GM21526 (cell line): ENCODE data around the gene MAN1A1.
A peak's percentile ranks its signal among the peaks of the same experiment; 100 is the strongest.
"Not testable (repeated sequence)": the region's sequence is repeated elsewhere in the genome, so short reads cannot be mapped to it uniquely, and the experiment has no call there.

Experiments used
- ATAC-seq: cut with Tn5 transposase; IDR thresholded peaks from one replicate; pipeline ENCODE4 v1.9.1; 2021; ENCODE audit warnings: moderate library complexity; ENCODE audit not compliant: unreplicated experiment, low FRiP score

MAN1A1 gene

GRCh38 chr6:119179062-119179461, 170.5 kb downstream of the MAN1A1 start:
- ATAC-seq: no peak

GRCh38 chr6:119176445-119176844, 173.1 kb downstream of the MAN1A1 start:
- no peak for ATAC-seq

- ATAC-seq: no peak
These were observed 174.4 kb downstream of the MAN1A1 start for GRCh38 chr6:119174879-119175817.

GRCh38 chr6:119174085-119174445, 175.5 kb downstream of the MAN1A1 start:
- ATAC-seq: no peak

- ATAC-seq: no peak
These were observed 176.1 kb downstream of the MAN1A1 start for GRCh38 chr6:119173249-119174084.

GRCh38 chr6:119172824-119173223, 176.7 kb downstream of the MAN1A1 start:
- ATAC-seq: no peak

GRCh38 chr6:119171864-119172588, 177.5 kb downstream of the MAN1A1 start:
- no peak for ATAC-seq

- ATAC-seq: no peak
These were observed 178.3 kb downstream of the MAN1A1 start for GRCh38 chr6:119171088-119171841.

GRCh38 chr6:119170447-119171087, 179.0 kb downstream of the MAN1A1 start:
- no peak for ATAC-seq

GRCh38 chr6:119170103-119170446, 179.5 kb downstream of the MAN1A1 start:
- ATAC-seq: no peak

- ATAC-seq: not testable (repeated sequence)
These were observed 180.2 kb downstream of the MAN1A1 start for GRCh38 chr6:119169355-119169754.

GRCh38 chr6:119166024-119166784, 183.4 kb downstream of the MAN1A1 start:
- no peak for ATAC-seq

GRCh38 chr6:119163006-119163405, 186.6 kb downstream of the MAN1A1 start:
- no peak for ATAC-seq

GRCh38 chr6:119162134-119162775, 187.3 kb downstream of the MAN1A1 start:
- peak; percentile 80 for ATAC-seq

- ATAC-seq: no peak
These were observed 188.1 kb downstream of the MAN1A1 start for GRCh38 chr6:119161438-119161837.

GRCh38 chr6:119160911-119161310, 188.7 kb downstream of the MAN1A1 start:
- no peak for ATAC-seq

GRCh38 chr6:119158057-119158848, 191.3 kb downstream of the MAN1A1 start:
- ATAC-seq: no peak

GRCh38 chr6:119157506-119157815, 192.1 kb downstream of the MAN1A1 start:
- ATAC-seq: no peak
